OCI-LY1 (cell line): ENCODE data around the gene TRIO.

Experiments
- H2AFZ ChIP-seq: fragments of 200-600 bp; sonication (generic), shearing (Covaris generic); 2 replicates; pipeline ENCODE4 v1.6.0; 2014; ENCODE audit warnings: antibody characterized with exemption, mild to moderate bottlenecking, low read length
- H3F3A ChIP-seq: fragments of 200-600 bp; sonication (generic), shearing (Covaris generic); 2 replicates; pipeline ENCODE4 v1.6.0; 2014; ENCODE audit warnings: mild to moderate bottlenecking, antibody characterized with exemption, low read length, moderate library complexity; ENCODE audit not compliant: insufficient read depth
- H3K27ac ChIP-seq: fragments of 200-600 bp; sonication (generic); 2 replicates; pipeline ENCODE4 v1.5.1; 2014; ENCODE audit warnings: low read length, mixed run types, mild to moderate bottlenecking, low read depth; ENCODE audit not compliant: poor library complexity, severe bottlenecking
- H3K27me3 ChIP-seq: fragments of 200-600 bp; sonication (generic); 2 replicates; pipeline ENCODE4 v1.6.0; 2014; ENCODE audit warnings: antibody characterized with exemption, mild to moderate bottlenecking, low read length, moderate library complexity; ENCODE audit not compliant: insufficient read depth
- H3K36me3 ChIP-seq: fragments of 200-600 bp; sonication (generic); 2 replicates; pipeline ENCODE4 v1.6.1; 2014; ENCODE audit warnings: mild to moderate bottlenecking, antibody characterized with exemption, low read length, moderate library complexity, mixed read lengths; ENCODE audit not compliant: insufficient read depth
- H3K4me1 ChIP-seq: fragments of 200-600 bp; sonication (generic); 2 replicates; pipeline ENCODE4 v1.5.1; 2014; ENCODE audit warnings: mild to moderate bottlenecking, low read length, moderate library complexity; ENCODE audit not compliant: insufficient read depth, severe bottlenecking
- H3K4me2 ChIP-seq: fragments of 200-600 bp; sonication (generic), shearing (Covaris generic); 2 replicates; pipeline ENCODE4 v1.6.1; 2014; ENCODE audit warnings: low read length
- H3K4me3 ChIP-seq: fragments of 200-600 bp; sonication (generic); 2 replicates; pipeline ENCODE4 v1.5.1; 2014; ENCODE audit warnings: low read length, low read depth, mild to moderate bottlenecking, mixed read lengths; ENCODE audit not compliant: poor library complexity, severe bottlenecking
- H3K79me2 ChIP-seq: fragments of 200-600 bp; shearing (Covaris generic); 2 replicates; pipeline ENCODE4 v1.6.1; 2016; ENCODE audit warnings: mixed run types, low read length, mixed read lengths; ENCODE audit not compliant: insufficient read depth
- H3K9ac ChIP-seq: fragments of 200-600 bp; sonication (generic), shearing (Covaris generic); 2 replicates; pipeline ENCODE4 v1.6.1; 2014; ENCODE audit warnings: mild to moderate bottlenecking, low read length, mixed read lengths
- H3K9me2 ChIP-seq: fragments of 200-600 bp; sonication (generic), shearing (Covaris generic); 2 replicates; pipeline ENCODE4 v1.6.1; 2014; ENCODE audit warnings: low read depth, mild to moderate bottlenecking, low read length, mixed read lengths
- H3K9me3 ChIP-seq: fragments of 200-600 bp; shearing (Covaris generic); 2 replicates; pipeline ENCODE4 v1.6.1; 2014; ENCODE audit warnings: low read length, mixed read lengths
- H4K20me1 ChIP-seq: fragments of 200-600 bp; sonication (generic), shearing (Covaris generic); 2 replicates; pipeline ENCODE4 v1.6.0; 2016; ENCODE audit warnings: mild to moderate bottlenecking, low read length; ENCODE audit not compliant: insufficient read depth
- EZH2 ChIP-seq: fragments of 200-600 bp; sonication (generic), shearing (Covaris generic); IDR thresholded peaks from 2 replicates; pipeline ENCODE4 v1.8.0; 2017; ENCODE audit warnings: borderline replicate concordance, mixed run types, mild to moderate bottlenecking, antibody characterized with exemption, low read length, moderate library complexity, mixed read lengths
- TF ChIP-seq, protein P1 (sequence below): fragments of 200-600 bp; sonication (generic), shearing (Covaris generic); IDR thresholded peaks from 2 replicates; pipeline ENCODE4 v1.5.1; 2017; ENCODE audit warnings: mild to moderate bottlenecking, antibody characterized with exemption, low read length, moderate library complexity, mixed read lengths

The TRIO gene

DNA sequence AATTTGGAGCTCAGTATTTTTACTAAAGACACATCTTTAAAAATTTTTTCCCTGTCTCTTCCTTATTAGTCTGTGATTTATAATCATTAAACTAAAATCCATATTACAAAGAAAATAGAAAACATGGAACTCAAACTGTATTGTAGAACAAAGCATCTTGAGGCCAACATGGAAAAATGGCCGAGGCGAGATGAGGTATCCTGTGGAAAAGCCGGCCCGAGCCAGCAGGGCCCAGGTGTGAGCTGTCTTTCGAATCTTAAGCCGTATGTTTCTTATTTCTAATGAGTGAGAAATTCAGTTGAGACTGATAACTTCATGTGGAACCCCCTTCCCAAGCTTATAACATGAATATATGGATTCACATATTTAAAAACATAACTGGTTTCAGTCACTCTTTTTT, 268.1 kb downstream of the TRIO start:
- Histone ChIP-seq H3K36me3 (no peaks in the 10 kb centered on the region), H4K20me1 (no peaks in the 10 kb centered on the region), H3K4me1 (no peaks in the 10 kb centered on the region), H2AFZ (no peak overlapping the region), H3K9me2 (no peaks in the 10 kb centered on the region), H3K9ac (no peak overlapping the region), H3K4me2 (no peak overlapping the region), H3K27ac (no peak overlapping the region), H3K9me3 (no peaks in the 10 kb centered on the region), H3K79me2 (no peaks in the 10 kb centered on the region), H3K4me3 (no peak overlapping the region), H3F3A (no peaks in the 10 kb centered on the region), H3K27me3 (no peaks in the 10 kb centered on the region)
- TF ChIP-seq, protein P1, sequence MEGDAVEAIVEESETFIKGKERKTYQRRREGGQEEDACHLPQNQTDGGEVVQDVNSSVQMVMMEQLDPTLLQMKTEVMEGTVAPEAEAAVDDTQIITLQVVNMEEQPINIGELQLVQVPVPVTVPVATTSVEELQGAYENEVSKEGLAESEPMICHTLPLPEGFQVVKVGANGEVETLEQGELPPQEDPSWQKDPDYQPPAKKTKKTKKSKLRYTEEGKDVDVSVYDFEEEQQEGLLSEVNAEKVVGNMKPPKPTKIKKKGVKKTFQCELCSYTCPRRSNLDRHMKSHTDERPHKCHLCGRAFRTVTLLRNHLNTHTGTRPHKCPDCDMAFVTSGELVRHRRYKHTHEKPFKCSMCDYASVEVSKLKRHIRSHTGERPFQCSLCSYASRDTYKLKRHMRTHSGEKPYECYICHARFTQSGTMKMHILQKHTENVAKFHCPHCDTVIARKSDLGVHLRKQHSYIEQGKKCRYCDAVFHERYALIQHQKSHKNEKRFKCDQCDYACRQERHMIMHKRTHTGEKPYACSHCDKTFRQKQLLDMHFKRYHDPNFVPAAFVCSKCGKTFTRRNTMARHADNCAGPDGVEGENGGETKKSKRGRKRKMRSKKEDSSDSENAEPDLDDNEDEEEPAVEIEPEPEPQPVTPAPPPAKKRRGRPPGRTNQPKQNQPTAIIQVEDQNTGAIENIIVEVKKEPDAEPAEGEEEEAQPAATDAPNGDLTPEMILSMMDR, result no peak
- TF ChIP-seq EZH2, result no peak

DNA sequence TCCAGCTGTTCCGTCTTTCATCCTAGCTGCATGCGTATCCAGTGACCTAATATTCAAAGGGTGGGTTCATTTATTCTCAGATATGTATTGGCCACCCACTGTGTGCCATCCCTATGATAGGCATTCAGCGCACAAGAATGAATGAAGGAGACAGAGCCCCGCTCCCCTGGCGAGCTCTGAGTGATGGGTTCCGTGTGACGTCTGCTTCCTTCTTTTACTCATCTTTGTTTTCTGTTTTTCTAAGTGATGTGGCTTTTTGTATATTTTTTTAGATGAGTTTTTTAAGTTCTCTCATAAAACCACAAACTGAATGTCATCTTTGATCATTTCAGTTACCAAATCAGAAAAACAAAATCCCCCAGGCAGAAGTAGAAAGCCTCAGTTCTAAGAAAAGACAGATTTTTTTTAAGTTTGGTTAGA, 270.2 kb downstream of the TRIO start:
- H3K27me3 ChIP-seq, result no peaks in the 10 kb centered on the region
- no peak overlapping the region for H2AFZ ChIP-seq
- no peak overlapping the region for H3K4me3 ChIP-seq
- no peak overlapping the region for H3K9ac ChIP-seq
- H3K4me2 ChIP-seq, result no peak overlapping the region
- H4K20me1 ChIP-seq, result no peaks in the 10 kb centered on the region
- H3K4me1 ChIP-seq, result no peaks in the 10 kb centered on the region
- H3F3A ChIP-seq, result no peaks in the 10 kb centered on the region
- no peaks in the 10 kb centered on the region for H3K9me3 ChIP-seq
- H3K27ac ChIP-seq, result no peak overlapping the region
- H3K36me3 ChIP-seq, result no peaks in the 10 kb centered on the region
- no peaks in the 10 kb centered on the region for H3K9me2 ChIP-seq
- TF ChIP-seq, protein P1, result no peak
- H3K79me2 ChIP-seq, result no peaks in the 10 kb centered on the region

DNA sequence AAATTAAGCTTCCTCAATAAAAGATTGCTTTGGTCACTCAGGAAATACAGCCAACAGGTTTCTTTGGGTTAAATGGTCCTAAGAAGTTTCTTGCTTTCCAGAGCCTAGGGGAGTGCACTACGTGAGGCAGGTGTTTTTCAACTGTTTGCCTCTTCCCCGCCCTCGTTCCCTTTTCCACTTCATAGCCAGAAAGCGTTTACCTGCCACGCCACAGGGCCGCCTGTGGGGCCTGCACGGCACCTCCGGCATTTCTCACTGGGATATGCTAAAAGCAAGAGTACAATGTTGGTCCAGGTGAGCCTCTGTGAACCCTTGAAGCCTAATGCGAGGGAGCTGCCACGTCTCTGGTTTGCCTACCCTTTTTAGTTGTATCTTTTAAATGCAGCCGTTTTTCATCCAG, 270.9 kb downstream of the TRIO start:
- no peaks in the 10 kb centered on the region for H3F3A ChIP-seq
- H2AFZ ChIP-seq, result no peak overlapping the region
- no peaks in the 10 kb centered on the region for H3K9me3 ChIP-seq
- TF ChIP-seq EZH2, result no peak
- TF ChIP-seq, protein P1, result no peak
- no peaks in the 10 kb centered on the region for H3K27me3 ChIP-seq
- H3K27ac ChIP-seq, result no peak overlapping the region
- no peaks in the 10 kb centered on the region for H3K36me3 ChIP-seq
- no peaks in the 10 kb centered on the region for H3K79me2 ChIP-seq
- H3K4me1 ChIP-seq, result no peaks in the 10 kb centered on the region
- no peaks in the 10 kb centered on the region for H4K20me1 ChIP-seq
- no peak overlapping the region for H3K4me2 ChIP-seq
- no peaks in the 10 kb centered on the region for H3K9me2 ChIP-seq
- H3K9ac ChIP-seq, result no peak overlapping the region
- no peak overlapping the region for H3K4me3 ChIP-seq
